GM23338 (cell line): Measurements from ENCODE around the gene SNX9.

ENCODE experiments used
- CTCF ChIP-seq, 2 experiments: fragments of 200-600 bp in 1 of 2; sonication (generic) in 1 of 2; conservative IDR thresholded peaks; 2 replicates each; pipeline versions ENCODE4 v1.5.1 to v1.6.1; 2016 to 2017; ENCODE audit warnings: antibody characterized with exemption in 2 of 2, low read depth in 2 of 2, mild to moderate bottlenecking in 2 of 2, moderate library complexity in 1 of 2
- EZH2 ChIP-seq: fragments of 200-600 bp; sonication (generic); IDR thresholded peaks from one replicate; pipeline ENCODE4 v1.8.0; 2017; ENCODE audit warnings: antibody characterized with exemption, mild to moderate bottlenecking, low read depth; ENCODE audit not compliant: unreplicated experiment
- EZH2phosphoT487 ChIP-seq: fragments of 200-600 bp; sonication (generic); IDR thresholded peaks from one replicate; pipeline ENCODE4 v1.8.1; 2018; ENCODE audit warnings: antibody characterized with exemption; ENCODE audit not compliant: unreplicated experiment
- JUNB ChIP-seq: IDR thresholded peaks from one replicate; pipeline ENCODE4 v1.6.1; 2016; ENCODE audit warnings: antibody characterized with exemption; ENCODE audit not compliant: unreplicated experiment
- POLR2AphosphoS5 ChIP-seq: IDR thresholded peaks from 2 replicates; pipeline ENCODE4 v1.6.1; 2016; ENCODE audit warnings: antibody characterized with exemption, low read depth
- REST ChIP-seq: IDR thresholded peaks from one replicate; pipeline ENCODE4 v1.6.1; 2018; ENCODE audit warnings: antibody characterized with exemption; ENCODE audit not compliant: unreplicated experiment

GRCh38 chr6:157980288-157981131 is 157.5 kb downstream of the SNX9 start:
- TF ChIP-seq CTCF (conservative IDR thresholded peaks at IDR 0.05; ENCODE audit: low read depth in 2 of 2) = no peak
- no peak for TF ChIP-seq JUNB
- no peak for TF ChIP-seq EZH2phosphoT487
- TF ChIP-seq EZH2 = no peak
- no peak for TF ChIP-seq REST
- no peak for TF ChIP-seq POLR2AphosphoS5
